Measurements from ENCODE around the gene LYRM4.

The LYRM4 gene

DNA sequence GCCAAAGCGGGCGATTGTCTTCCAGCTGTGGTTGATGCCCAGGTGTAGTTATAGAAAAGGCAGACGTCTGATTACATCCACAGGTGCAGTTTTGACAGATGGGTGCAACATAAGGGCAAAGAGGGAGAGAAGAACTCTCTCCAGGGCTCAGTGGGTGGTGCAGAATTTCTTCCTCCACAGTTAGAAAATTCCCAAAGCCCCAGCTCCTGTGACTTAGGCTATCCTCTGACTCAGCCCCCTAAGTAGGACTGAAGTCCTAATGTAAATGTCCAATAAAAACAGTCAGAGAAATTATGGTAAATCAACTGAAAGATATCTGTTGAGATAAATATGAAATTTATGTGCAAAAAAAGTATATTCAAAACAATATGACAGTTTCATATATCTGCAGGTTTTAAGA lies 31.4 kb downstream of the LYRM4 start:
- H3K27ac ChIP-seq: no peak overlapping the region
- H3K36me3 ChIP-seq (replicated peaks): no peaks in the 10 kb centered on the region
- TF ChIP-seq, protein P1, sequence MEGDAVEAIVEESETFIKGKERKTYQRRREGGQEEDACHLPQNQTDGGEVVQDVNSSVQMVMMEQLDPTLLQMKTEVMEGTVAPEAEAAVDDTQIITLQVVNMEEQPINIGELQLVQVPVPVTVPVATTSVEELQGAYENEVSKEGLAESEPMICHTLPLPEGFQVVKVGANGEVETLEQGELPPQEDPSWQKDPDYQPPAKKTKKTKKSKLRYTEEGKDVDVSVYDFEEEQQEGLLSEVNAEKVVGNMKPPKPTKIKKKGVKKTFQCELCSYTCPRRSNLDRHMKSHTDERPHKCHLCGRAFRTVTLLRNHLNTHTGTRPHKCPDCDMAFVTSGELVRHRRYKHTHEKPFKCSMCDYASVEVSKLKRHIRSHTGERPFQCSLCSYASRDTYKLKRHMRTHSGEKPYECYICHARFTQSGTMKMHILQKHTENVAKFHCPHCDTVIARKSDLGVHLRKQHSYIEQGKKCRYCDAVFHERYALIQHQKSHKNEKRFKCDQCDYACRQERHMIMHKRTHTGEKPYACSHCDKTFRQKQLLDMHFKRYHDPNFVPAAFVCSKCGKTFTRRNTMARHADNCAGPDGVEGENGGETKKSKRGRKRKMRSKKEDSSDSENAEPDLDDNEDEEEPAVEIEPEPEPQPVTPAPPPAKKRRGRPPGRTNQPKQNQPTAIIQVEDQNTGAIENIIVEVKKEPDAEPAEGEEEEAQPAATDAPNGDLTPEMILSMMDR (IDR thresholded peaks at IDR 0.05; ENCODE audit: low read depth, low read length, missing control alignments): no peak
- in situ Hi-C loops (cut with HindIII; ENCODE audit: low pct_ligation_motif_present, low sequenced_read_pairs): no loop called here
- H3K27me3 ChIP-seq (replicated peaks): no peaks in the 10 kb centered on the region
- H3K4me3 ChIP-seq (ENCODE audit: low read depth, low read length): no peak overlapping the region
- no peak for DNase-seq

DNA sequence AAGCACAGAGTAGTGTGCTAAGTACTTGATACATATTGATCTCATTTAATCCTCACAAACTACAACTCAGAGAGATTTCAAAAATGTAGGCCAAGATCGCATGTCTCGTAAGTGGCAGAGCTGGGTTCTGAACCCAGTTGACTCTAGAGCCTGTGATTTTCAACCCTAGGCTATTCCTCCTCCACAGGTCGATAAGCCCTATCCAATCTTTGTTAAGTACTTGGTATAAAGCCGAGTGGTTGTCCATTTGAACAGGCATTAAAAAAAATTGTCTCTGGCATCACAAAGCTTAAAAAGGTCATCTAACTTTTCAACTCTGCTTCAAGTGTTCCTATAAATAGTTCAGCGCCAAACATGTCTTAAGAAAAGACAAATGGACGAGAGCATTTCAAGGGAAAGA lies 37.4 kb downstream of the LYRM4 start:
- TF ChIP-seq, protein P1 (IDR thresholded peaks at IDR 0.05; ENCODE audit: low read depth, low read length, missing control alignments): no peak
- H3K4me3 ChIP-seq (ENCODE audit: low read depth, low read length): no peak overlapping the region
- in situ Hi-C loops (cut with HindIII; ENCODE audit: low pct_ligation_motif_present, low sequenced_read_pairs): no loop called here
- DNase-seq: no peak
- H3K27ac ChIP-seq: no peak overlapping the region
- H3K27me3 ChIP-seq (replicated peaks): no peaks in the 10 kb centered on the region
- no peaks in the 10 kb centered on the region for H3K36me3 ChIP-seq (replicated peaks)

DNA sequence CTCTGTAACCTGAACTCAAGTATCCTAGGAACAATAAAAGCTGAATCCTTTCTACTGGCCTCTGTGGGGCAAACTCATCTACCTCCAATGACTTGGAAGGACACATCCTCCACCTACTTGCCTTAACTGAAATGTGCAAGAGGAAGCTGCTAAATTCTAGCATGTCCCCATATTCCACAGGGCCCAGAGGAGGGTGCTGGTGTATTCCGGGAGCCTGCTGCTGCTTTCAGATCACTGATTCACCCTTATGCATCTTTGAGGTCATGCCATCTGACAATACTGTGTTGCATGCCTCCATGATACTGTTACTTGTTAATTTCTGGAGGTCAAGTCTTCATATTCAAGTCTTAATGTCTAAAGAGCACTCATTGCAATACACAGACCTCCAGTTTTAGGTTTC lies 40.3 kb downstream of the LYRM4 start:
- in situ Hi-C loops (cut with HindIII; ENCODE audit: low pct_ligation_motif_present, low sequenced_read_pairs): no loop called here
- Histone ChIP-seq H3K27me3 (replicated peaks) (no peaks in the 10 kb centered on the region), H3K4me3 (ENCODE audit: low read depth, low read length) (no peak overlapping the region), H3K36me3 (replicated peaks) (no peaks in the 10 kb centered on the region), H3K27ac (no peak overlapping the region)
- no peak for DNase-seq
- TF ChIP-seq, protein P1 (IDR thresholded peaks at IDR 0.05; ENCODE audit: low read depth, low read length, missing control alignments): no peak

DNA sequence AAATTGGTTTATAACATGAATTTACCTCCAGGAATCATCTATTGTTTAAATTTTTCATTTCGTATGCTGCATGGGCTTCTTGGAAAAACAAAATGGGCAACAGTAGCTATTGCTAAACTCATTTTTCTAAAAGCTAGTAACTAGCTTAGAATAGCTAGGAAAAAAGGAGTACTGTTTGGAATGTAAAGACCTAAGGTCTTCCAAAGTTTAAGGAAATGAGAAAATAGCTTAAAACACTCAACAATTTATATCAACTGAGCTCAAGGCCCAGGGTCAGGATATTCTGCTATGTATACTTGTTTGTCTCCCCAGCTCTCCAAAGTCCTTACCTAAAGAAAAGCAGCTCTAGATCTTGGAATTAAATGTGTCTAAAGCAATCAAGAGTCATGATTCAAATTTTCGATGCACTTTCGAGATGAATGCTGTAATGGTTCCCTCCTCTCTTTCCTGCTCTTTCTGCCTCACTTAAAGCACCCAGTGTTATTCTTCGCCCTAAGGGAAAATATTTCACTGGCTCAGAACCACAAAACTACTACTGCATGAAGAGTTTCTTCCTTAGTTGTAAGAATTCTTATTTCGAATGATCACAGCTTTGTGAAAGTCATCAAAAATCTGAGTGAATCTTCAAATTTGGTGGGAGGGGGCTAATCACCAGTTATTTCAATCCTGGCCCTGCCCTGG lies 41.6 kb downstream of the LYRM4 start:
- no peak overlapping the region for H3K4me3 ChIP-seq (ENCODE audit: low read depth, low read length)

DNA sequence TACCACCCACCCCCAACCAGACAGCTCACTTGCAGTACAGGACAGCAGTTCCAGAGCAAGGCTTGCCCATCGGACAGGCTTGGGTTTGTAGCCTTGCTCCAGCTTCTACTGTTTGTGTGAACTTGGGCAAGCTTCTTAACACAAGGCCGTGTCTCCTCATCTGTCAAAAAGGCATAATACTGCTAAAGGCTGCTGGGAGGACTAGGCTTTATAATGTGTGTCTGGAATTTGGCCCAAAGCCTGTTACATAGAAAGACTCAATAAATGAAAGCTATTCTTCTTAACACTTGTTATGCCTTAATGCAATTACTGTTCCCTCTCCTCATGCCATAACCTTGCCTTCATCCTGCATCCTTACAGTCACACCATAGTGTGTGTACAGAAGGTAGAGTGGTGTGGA lies 43.4 kb downstream of the LYRM4 start:
- Histone ChIP-seq H3K36me3 (replicated peaks) (no peaks in the 10 kb centered on the region), H3K4me3 (ENCODE audit: low read depth, low read length) (no peak overlapping the region), H3K27ac (no peak overlapping the region), H3K27me3 (replicated peaks) (no peaks in the 10 kb centered on the region)
- TF ChIP-seq, protein P1 (IDR thresholded peaks at IDR 0.05; ENCODE audit: low read depth, low read length, missing control alignments): no peak
- in situ Hi-C loops (cut with HindIII; ENCODE audit: low pct_ligation_motif_present, low sequenced_read_pairs): no loop called here
- no peak for DNase-seq

More for the DNA sequence above, 41.6 kb downstream of the LYRM4 start:
- no peaks in the 10 kb centered on the region for H3K27me3 ChIP-seq (replicated peaks)
- TF ChIP-seq, protein P1 (IDR thresholded peaks at IDR 0.05; ENCODE audit: low read depth, low read length, missing control alignments): no peak
- no peak overlapping the region for H3K27ac ChIP-seq
- DNase-seq: no peak
- in situ Hi-C loops (cut with HindIII; ENCODE audit: low pct_ligation_motif_present, low sequenced_read_pairs): no loop called here
- H3K36me3 ChIP-seq (replicated peaks): no peaks in the 10 kb centered on the region

DNA sequence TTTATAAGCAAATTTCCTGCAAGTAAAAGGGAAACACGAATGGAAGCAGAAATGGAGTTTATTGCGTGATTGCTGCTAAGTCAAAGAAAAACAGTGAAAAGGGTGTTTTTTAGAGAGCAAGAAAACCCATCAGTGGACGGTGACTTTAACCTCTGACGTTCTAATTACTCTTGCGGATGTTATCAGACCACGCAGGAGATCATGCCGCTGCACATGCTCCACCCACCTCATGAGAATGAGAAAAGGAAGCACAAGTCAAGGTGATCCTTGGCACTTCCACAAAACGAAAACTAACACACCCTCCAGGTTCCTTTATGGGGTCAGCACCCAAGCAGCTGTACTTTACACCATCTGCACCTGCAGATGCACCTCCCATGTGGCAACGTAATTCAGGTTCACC lies 45.0 kb downstream of the LYRM4 start:
- H3K36me3 ChIP-seq (replicated peaks): no peaks in the 10 kb centered on the region
- in situ Hi-C loops (cut with HindIII; ENCODE audit: low pct_ligation_motif_present, low sequenced_read_pairs): no loop called here
- DNase-seq: no peak
- TF ChIP-seq, protein P1 (IDR thresholded peaks at IDR 0.05; ENCODE audit: low read depth, low read length, missing control alignments): no peak
- no peaks in the 10 kb centered on the region for H3K27me3 ChIP-seq (replicated peaks)
- H3K27ac ChIP-seq: no peak overlapping the region
- no peak overlapping the region for H3K4me3 ChIP-seq (ENCODE audit: low read depth, low read length)
